Liver (tissue), 3 donors: ENCODE results near the gene GRB7.

ENCODE experiments used
- FOXA1 ChIP-seq: IDR thresholded peaks from 2 replicates; pipeline ENCODE4 v1.6.1; 2016; ENCODE audit warnings: antibody characterized with exemption
- MAX ChIP-seq: IDR thresholded peaks from 2 replicates; pipeline ENCODE4 v1.6.1; 2016; ENCODE audit warnings: antibody characterized with exemption
- TAF1 ChIP-seq: conservative IDR thresholded peaks from 2 replicates; pipeline ENCODE4 v1.6.1; 2016; ENCODE audit warnings: antibody characterized with exemption, mild to moderate bottlenecking
- TF ChIP-seq, protein P1 (sequence below): fragments of 150-350 bp; IDR thresholded peaks from 2 replicates; pipeline ENCODE4 v1.5.1; 2017; ENCODE audit warnings: improper control_type of control experiment, low read depth, low read length; ENCODE audit not compliant: missing input control
- donor health status: healthy.
- donor health status: healthy.

GRCh38 chr17:39782481-39782880 lies 44.7 kb downstream of the GRB7 start:
- TF ChIP-seq, protein P1, sequence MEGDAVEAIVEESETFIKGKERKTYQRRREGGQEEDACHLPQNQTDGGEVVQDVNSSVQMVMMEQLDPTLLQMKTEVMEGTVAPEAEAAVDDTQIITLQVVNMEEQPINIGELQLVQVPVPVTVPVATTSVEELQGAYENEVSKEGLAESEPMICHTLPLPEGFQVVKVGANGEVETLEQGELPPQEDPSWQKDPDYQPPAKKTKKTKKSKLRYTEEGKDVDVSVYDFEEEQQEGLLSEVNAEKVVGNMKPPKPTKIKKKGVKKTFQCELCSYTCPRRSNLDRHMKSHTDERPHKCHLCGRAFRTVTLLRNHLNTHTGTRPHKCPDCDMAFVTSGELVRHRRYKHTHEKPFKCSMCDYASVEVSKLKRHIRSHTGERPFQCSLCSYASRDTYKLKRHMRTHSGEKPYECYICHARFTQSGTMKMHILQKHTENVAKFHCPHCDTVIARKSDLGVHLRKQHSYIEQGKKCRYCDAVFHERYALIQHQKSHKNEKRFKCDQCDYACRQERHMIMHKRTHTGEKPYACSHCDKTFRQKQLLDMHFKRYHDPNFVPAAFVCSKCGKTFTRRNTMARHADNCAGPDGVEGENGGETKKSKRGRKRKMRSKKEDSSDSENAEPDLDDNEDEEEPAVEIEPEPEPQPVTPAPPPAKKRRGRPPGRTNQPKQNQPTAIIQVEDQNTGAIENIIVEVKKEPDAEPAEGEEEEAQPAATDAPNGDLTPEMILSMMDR, result no peak
- TF ChIP-seq FOXA1 (no peak), TAF1 (no peak), MAX (no peak)
